Hypothalamus (tissue), 51 donors: ENCODE data around the gene LIPG.
"Not testable (repeated sequence)": the region's sequence is repeated elsewhere in the genome, so short reads cannot be mapped to it uniquely, and the experiment has no call there.

Experiments
- DNase-seq, 51 donors: peaks; one replicate each; lab custom pipeline; 2025; lab: John Stamatoyannopoulos, UW

Gene LIPG

DNA sequence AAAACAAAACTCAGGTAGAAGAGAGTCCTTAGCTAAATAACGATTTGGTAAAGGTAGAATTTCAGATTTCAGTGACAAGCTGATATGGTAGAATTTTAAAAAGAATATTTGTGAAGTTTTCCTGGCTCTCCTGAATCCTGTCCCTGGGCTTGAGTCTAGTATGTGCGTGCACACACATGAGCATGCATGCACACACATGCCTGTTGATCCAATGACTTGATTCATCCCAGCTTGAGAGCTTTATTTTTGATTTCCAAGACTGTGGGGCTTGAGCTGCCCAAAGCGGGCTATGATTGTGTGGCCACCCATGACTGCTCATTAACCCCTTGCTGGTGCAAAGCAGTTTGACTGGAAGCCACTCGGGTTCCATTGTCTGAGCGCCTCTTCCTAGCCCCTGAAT lies 9.0 kb downstream of the LIPG start:
- DNase-seq: no peak

DNA sequence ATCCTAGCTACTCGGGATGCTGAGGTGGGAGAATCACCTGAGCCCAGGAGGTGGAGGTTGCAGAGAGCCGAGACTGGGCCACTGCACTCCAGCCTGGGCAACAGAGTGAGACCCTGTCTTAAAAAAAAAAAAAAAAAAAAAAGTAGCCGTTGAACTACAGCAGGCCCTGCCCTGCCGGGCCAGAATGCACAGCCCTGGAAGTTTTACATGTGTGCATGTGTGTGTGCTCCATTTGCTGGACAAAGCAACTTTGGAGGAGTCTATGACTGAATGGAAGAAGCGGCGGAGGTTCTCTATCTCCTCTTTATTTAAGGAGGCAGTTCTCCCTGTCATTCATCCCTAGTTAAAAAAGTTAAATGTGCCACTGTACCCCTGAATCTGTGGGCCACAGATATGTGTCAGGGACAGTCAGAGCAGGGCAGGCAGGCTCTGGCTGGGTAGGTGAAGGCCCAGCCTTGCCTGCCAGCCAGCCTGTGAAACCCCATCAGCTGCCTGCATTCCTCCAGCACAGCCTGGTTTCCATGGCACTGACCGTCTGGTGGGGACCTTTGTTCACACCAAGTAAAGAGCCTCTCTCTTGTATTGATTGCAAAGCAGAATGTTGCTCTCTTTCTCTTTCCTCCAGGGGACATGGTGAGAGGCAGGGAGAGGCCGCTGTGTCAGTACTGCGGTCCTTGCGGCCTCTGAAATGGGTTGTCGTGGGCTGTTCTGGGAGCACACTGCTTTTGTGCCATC lies 10.9 kb downstream of the LIPG start:
- DNase-seq: peak in 28 of 51 donors; percentile 10 to 70 (median 45)

DNA sequence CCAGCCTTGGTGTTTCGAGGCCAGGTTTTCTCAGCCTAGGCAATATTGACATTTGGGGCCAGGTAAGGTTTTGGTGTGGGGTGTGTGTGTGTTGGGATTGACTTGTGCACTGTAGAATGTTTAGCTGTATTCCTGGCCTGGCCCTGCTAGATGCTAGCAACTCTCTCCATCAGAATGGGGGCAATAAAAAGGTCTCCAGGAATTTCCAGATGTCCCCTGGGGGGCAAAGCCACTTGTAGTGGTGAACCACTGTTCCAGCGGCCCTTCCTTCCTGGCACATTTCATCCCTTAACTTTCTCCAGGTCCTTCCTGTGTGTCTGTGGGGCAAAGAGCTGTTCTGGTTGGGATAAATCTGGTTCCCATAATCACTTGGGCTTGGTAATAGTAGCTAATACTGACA lies 12.0 kb downstream of the LIPG start:
- DNase-seq: no peak

DNA sequence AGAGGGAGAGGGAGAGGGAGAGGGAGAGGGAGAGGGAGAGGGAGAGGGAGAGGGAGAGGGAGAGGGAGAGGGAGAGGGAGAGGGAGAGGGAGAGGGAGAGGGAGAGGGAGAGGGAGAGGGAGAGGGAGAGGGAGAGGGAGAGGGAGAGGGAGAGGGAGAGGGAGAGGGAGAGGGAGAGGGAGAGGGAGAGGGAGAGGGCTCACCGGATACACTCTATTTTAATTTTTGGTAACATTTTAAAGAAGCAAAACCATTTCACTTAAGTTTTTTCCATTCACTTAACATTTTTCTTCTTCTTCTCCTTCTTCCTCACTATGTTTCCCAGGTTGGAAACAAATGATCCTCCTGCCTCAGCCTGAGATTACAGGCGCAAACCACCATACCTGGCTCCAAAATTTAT lies 17.2 kb downstream of the LIPG start:
- not testable (repeated sequence) for DNase-seq

DNA sequence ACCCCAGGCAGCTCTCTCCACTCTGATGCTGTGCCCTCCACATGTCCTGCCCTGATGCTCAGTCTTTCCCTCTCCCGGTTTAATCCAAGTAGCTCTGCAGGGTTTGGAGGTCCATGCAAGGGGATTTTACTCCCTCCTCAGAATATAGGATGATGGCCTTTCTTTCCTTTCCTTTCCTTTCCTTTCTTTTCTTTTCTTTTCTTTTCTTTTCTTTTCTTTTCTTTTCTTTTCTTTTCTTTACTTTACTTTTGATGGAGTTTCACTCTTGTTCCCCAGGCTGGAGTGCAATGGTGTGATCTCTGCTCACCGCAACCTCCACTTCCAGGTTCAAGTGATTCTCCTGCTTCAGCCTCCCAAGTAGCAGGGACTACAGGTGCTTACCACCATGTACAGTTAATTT lies 17.7 kb downstream of the LIPG start:
- DNase-seq: not testable (repeated sequence)

DNA sequence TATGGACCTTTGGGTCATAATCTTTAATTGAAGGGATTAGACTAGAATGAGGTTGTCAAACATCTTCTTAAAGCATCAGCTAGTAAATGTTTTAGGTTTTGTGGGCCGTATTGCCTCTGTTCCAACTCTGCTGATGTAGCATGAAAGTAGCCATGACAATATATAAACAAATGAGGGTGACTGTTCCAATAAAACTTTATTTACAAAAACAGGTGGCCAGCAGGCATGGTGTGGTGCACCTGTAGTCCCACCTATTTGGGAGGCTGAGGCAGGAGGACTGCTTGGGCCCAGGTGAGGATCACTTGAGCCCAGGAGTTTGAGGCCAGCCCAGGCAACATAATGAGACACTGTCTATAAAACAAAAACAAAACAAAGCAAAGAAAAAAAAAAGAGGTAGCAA lies 18.4 kb downstream of the LIPG start:
- no peak for DNase-seq

DNA sequence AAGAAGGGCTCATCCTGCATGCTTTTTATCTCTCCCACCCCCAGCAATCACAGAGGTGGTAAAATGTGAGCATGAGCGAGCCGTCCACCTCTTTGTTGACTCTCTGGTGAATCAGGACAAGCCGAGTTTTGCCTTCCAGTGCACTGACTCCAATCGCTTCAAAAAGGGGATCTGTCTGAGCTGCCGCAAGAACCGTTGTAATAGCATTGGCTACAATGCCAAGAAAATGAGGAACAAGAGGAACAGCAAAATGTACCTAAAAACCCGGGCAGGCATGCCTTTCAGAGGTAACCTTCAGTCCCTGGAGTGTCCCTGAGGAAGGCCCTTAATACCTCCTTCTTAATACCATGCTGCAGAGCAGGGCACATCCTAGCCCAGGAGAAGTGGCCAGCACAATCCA lies 19.5 kb downstream of the LIPG start:
- no peak for DNase-seq

DNA sequence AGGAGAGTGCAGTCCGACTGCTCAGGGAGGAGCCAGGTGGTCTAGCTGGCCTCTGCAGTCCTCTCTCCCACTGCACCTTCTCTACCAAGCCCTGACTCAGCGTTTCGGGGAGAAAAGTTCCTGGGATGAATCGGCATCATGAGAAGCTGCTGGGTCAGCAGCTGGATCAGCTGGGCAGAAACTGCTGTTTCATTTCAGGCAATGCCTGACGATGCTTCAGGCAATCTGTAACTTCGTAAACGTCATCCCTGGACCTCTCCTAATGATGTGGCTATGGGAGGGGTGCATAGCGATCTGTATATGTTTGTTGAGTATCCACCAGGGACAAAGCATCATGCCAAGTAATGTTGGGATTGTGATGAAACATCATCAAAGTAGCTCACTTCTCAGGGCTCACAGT lies 20.7 kb downstream of the LIPG start:
- no peak for DNase-seq

DNA sequence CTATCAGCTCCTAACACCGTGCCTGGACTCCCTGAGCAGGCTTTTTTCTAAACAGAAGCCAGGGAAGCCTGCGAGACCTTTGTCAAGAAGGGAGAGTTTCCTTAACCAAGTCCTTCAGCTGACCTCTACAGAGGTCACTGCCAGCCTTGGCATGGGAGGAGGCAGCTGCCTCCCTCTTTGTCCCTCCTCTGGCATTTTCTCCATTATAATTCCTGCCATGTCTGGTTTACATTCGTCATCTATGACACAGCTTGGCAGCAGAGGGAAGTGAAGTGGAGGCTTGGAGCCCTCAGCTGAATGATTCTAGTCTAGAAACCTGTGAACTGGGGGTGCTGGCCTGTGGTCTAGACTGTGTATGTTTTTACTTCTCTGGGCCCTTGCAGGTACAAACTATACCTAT lies 22.5 kb downstream of the LIPG start:
- peak in 1 of 51 donors; percentile 17 for DNase-seq

DNA sequence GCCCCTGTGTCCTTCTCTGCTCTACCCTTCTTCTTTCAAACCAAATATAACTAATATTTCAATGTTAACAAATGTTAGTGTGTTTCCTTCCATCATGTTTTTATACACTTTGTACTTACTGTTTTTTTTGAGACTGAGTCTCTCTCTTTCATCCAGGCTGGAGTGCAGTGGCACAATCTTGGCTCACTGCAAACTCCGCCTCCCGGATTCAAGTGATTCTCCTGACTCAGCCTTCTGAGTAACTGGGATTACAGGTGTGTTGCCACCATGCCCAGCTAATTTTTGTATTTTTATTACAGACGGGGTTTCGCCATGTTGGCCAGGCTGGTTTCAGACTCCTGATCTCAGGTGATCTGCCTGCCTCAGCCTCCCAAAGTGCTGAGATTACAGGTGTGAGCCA lies 23.1 kb downstream of the LIPG start:
- not testable (repeated sequence) for DNase-seq

DNA sequence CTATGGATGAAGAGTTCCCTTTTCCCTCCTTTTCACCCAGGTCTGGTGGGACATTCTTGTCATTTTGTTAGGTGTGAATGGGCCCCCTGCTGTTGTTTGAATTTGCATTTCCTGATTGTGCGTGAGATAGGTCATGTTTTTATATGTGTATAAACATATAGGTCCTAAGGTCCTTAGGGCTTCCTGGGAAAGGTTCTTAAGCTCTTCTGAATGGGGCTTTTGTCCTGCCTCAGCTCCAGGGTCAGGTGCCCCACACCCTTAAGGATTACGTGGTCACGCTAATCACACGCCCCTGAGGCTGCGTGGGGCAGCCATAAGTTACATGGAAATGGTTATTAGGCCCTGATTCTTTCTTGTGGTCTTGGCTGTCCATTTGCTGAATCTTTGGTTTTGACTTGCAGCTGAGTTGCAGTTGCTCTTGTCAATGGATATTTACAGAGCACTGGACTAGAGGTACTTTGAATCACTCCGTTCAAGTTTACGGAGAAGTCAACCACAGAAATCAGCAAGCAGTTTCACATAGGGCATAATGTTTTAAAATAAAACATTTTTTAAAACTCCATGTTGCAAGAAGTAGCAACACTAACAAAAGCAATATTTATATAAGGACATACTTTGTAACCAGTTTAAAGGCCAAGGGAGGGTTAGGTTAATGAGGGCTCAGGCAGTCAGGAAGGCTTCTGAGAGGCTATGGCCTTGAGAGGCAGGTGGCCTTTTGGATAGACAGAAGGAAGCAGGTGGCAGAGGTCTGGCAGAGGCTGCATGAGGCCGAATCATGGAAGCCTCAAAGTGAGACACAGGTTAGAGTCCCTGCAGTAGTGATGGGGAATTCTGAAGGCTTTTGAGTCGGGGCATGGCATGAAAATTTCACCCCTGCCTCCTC lies 24.2 kb downstream of the LIPG start:
- no peak for DNase-seq

DNA sequence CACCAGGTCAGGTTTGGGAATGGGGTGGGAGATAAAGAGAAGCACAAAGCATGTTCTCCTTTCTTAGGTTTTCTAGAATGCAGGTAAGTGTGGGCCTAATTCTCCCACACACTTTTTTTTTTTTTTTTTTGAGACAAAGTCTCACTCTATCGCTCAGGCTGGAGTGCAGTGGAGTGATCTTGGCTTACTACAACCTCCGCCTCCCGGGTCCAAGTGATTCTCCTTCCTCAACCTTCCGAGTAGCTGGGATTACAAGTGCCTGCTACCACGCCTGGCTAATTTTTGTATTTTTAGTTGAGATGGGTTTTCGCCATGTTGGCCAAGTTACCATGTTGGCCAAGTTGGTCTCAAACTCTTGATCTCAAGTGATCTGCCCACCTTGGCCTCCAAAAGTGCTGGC lies 26.3 kb downstream of the LIPG start:
- DNase-seq: no peak

DNA sequence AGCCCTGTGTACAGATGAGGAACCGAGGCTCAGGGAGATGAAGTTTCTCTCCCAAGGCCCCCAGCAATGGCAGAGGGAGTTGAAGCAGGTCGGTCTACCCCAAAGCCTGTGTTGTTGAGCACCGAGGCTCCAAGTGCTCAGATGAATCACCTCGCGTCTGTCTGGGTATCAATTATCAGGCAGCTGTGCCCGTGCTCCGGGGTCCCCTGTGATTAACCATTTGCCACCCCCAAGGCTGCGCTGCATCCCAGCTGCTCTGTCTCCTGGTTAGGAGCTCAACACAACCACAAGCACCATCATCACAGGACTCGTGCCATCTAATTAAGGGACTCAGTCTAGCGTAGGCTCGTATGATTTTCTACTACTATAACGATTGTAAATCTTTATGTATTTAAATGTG lies 27.1 kb downstream of the LIPG start:
- no peak for DNase-seq

DNA sequence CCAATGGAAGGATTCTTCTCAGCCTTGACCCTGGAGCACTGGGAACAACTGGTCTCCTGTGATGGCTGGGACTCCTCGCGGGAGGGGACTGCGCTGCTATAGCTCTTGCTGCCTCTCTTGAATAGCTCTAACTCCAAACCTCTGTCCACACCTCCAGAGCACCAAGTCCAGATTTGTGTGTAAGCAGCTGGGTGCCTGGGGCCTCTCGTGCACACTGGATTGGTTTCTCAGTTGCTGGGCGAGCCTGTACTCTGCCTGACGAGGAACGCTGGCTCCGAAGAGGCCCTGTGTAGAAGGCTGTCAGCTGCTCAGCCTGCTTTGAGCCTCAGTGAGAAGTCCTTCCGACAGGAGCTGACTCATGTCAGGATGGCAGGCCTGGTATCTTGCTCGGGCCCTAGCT lies 28.8 kb downstream of the LIPG start:
- DNase-seq: no peak

DNA sequence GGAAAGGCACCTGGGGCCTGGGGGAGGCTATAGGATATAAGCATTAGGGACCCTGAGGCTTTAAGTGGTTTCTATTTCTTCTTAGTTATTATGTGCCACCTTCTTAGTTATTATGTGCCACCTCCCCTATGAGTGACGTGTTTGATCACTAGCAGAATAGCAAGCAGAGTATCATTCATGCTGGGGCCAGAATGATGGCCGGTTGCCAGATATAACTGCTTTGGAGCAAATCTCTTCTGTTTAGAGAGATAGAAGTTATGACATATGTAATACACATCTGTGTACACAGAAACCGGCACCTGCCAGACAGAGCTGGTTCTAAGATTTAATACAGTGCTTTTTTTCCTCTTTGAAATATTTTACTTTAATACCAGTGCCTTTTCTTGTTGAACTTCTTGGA lies 29.4 kb downstream of the LIPG start:
- no peak for DNase-seq

DNA sequence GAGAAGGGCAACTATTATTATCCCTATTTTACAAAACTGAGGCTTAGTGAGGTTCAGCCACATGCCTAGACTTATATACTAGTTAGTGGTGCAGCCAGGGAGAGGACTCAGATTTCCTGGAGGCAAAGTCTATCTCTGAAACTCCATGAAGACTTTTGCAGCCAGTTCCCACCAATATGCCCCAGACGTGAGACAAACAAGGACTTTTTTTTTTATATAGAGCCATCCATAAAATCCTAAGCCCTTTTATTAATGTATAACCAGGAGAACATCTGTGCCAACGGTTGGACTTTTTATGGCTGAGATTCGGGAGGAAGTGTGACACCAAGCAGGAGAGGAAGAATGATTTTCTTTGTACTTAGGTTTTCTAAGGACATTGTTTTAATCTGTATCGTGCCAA lies 29.9 kb downstream of the LIPG start:
- DNase-seq: no peak

DNA sequence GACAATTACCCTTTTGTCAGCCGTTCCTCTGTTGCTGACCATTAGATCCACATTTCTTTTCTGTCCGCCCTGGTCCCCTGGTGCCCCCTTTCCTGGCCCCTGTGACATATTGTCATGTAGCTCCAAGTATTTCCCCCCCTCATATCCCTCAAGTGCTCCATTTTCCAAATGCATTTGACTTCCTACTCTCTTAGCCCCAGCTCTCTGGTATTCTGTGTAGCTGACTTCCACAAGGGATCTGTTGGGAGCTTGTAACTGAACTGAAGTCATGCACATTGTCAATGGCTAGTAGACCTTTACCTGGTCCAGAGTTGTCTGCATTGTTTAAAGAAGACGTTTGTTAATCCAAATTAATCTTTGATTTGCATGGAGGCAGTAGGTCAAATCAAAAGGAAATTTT lies 34.8 kb downstream of the LIPG start:
- DNase-seq: no peak

DNA sequence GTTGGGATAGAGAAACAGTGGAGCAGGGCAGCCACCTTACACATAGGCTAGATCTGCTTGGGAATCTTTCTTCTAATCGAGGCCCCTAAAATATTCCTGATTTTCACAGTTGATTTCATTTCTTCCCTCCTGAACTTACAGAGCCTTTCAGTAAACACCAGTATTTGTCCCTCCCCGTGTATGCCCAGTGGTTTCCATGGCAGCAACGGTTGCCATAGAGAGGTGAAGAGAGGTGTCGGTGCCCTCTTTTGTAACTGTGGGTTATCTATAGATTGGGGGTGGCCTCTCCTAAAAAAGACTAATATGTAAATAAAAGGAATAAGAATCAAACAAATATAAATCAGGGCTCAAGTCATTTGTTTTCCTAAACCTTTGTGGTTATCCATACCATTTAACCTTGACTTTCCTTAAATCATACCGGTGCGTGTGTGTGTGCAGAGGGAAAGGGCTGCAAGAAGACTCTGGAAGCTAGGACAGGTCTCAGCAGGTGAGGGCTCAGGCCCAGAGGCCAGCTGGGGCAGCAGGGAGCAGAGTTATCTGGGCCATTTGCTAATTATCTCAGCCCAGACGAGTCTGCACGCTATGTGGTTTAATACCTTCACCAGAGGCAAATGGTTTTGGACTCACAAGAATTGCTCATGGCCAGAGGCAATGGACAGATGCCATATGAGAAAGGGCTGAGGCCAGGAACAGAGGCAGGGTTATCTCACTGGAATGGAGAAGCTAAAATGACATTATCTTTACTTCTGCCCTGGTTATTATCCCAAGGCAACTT lies 35.5 kb downstream of the LIPG start:
- DNase-seq: peak in 5 of 51 donors; percentile 6 to 28 (median 12)

DNA sequence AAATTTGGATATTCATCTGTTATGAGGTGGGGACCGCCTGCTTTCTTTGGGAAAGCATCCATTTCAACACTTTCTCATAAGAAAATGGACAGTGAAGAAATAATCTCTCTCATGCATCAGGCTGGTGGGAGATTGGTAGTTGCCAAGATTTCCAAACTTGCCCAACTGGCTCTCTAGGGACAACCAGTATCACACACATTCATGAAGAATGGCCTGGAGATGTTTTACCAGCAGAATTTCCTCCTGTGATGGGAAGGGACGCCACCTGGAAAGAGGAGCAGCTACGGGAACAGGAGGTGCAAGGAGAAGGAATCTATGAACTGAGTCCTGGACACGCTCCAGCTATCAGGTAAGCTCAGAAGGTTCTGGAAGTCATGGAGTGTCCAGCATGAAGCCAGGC lies 39.4 kb downstream of the LIPG start:
- no peak for DNase-seq

DNA sequence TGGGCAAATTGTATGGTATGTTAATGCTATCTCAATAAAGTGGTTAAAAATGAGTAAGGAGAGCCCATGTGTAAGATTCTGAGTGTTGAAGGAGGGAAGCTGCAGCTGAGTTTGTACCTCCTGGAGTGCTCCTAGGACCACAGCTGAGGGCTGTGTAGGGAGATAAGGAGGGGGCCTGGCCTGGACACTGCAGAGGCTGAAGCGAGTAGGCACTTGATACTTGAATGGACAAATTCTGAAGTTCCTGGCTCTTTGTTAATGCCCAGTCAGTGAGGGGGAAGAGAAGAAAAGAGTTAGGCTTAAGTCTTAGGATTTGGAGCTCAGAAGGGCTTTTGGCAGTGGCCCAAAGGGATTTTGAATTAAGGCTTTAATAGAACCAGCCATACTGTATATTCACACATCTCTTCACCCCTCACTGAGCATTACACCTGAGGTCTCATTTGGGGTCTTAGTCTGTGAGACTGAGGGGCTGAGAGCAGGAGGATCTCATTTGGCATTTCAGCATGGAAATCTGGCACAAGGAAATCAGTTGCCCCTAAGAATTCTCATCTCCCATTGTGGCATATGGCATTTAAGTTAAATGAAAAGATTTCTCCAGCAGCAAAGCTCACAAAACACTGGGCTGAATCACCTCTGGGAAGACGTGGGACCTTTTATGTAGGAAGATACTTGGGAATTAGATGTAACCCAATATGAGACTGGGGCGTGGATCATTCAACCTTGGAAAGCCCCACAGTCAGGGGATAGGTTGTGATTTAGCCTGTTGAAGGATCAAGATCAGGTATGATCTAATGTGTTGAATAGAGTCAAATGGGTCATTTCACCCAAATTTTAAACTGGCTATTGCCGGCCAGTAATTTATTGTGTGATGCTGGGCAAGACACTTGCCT lies 46.8 kb downstream of the LIPG start:
- no peak for DNase-seq
